Stimulated activated CD4-positive, alpha-beta T cell treated with anti-CD3 and anti-CD28 coated beads, Interleukin-4, amount 100 ng/mL, for 4 hours (primary cell): ENCODE measurements around the gene PRRX1.

ENCODE experiments used
- DNase-seq, 2 experiments: peaks; one replicate each; pipeline ENCODE4 v3.0.0-alpha.2; 2020

Gene PRRX1

DNA sequence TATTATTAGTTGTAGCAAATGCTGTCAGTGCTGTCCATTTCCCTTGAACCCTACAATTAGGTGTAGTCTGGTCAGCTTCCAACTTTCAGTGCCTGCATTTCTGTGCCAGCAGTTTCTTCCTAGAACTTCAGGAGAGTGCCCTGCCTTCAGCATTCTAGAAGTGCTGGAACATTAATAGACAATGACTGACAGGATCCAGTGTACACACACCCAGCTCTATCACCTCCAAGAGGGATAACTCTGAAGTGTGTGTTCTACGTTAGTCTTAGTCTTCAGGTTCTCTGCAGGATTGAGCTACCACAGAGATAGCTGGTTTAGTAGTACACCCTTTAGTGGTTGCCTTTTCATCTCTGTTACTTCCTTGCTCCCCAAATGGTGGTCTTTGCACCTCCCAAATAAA is 61.4 kb downstream of the PRRX1 start:
- no peak for DNase-seq

DNA sequence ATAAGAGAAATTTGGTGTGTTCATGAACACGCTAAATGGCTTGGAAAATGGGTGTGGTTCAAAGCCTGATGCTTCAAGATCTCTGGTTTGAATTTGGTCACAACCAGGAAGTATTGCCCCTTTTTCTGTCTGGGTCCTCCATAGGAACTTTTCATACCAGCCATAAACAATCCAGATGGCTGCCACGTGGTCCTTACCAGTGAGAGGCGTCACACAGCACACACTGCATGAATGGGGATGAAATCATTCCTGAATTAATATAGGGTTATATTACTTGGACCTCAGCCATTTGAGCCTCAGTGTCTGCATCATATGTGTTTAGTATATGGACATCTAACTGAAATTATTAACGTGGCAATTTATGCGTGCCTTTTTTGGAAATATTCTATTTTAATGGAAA is 64.0 kb downstream of the PRRX1 start:
- no peak for DNase-seq

DNA sequence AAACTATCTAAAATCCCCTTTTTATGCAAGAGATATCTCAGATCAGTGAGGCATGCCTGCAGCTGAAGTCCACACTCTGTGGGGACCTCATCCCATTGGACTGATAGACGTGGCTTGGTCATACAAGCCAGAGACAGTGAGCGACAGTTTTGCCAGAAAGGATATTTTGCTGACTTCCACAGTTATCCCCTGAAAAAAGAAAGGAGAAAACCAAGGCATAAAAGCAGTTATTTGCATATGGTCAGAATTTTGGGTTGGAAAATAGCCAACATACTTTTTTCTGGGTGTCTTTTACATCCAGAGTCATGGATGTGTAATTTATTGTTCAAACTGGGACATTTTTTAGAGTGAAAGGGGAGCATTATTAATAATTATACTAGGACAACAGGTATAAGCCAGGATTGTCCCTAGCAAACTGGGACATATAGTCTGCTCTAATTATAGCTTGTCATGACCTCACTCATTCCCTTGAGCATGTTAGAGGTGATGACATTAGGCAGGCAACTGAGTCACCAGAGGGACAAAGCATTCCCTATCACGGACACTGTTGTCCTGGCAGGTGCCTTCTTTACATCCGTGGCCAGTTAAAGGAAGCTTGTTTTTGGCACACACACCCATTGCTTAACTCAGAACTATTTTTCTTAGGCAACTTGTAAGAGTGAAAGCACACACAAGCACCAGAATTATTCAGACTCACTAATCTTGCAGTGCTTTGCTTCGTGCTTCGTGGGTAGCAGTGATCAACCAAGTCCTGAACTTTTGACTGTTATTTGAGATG is 65.5 kb downstream of the PRRX1 start:
- DNase-seq = no peak

DNA sequence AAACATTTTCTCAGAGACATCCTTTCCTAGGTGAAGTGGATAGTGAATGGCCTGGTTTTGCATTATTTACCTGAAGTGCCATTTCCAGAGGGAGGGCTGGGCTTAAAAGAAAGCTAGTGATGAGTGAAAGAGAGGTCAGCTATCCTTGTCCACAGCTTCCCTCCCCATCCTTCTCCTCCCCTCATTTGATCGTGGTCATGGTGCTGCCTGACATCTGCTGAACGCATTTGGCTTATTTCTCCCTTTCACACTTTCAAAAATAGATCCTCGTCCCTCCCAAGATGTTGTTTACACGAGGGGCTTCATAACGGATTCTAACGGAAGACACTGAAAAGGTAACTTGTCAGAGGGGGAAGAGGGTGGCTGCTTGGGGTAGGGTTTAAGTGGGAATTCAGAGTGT is 66.1 kb downstream of the PRRX1 start:
- no peak for DNase-seq

DNA sequence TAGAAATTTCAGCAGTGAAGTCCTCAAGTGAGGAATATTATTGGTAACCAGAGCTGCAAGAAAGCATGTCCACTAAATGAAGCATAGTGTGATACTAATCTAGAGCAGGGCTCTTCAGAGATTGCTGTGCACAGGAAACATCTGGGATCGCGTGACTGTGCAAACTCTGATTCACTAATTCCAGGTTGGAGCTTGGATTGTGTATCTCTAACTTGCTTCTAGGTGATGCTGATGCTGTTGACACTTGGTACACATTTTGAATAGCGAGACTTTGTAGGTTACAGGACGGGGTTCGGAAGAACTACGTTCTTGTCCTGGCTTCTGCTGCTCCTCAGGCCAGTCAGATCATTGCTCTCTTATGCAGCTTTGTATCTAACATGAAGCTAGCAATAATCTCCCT is 66.5 kb downstream of the PRRX1 start:
- DNase-seq = no peak

DNA sequence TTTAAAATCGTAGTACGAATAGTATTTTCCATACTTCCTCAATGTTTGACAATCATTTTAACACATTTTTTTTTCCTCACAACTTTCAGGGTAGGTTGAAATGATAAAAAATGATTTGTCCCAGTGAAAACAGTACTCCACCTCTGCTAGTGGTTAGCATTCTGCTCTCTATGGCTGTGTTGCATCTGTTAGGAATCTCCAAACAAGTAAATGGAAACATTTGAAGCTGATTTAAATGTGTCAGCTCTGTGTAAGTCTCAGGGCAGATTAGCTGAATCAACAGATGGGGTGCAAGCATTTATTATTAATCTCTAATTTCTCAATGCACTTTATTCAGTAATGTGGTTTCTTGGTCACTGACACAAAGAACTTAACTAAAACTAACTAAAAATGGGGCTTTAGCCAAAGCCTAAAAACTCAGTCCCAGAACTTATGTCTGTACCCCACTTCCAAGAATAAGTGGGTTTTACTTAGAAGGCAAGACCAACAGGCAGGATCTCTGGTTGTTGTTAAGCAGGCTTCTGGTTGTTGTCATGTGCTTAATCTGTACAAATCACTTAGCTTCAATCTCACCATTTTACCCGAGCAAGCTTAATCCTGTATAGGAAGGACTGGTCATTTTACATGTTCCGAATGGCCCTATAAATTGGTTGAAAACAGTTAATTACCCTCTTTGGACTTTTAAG is 67.8 kb downstream of the PRRX1 start:
- DNase-seq = no peak

DNA sequence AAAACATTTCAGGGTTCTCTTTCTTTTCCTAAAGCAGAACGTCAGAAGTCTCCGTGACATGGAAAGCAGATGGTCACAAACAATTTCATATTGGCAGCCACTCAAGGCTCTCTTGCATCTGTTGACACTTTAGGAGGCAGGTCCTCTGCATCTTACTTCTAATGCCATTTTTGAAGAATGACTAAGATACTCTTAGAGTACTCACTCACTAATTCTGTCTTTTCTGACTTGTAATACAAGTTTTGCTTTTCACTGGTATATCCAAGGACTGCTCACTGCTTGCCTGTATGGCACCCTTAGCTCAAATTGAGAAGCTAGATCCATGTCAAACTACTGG is 68.3 kb downstream of the PRRX1 start:
- no peak for DNase-seq

DNA sequence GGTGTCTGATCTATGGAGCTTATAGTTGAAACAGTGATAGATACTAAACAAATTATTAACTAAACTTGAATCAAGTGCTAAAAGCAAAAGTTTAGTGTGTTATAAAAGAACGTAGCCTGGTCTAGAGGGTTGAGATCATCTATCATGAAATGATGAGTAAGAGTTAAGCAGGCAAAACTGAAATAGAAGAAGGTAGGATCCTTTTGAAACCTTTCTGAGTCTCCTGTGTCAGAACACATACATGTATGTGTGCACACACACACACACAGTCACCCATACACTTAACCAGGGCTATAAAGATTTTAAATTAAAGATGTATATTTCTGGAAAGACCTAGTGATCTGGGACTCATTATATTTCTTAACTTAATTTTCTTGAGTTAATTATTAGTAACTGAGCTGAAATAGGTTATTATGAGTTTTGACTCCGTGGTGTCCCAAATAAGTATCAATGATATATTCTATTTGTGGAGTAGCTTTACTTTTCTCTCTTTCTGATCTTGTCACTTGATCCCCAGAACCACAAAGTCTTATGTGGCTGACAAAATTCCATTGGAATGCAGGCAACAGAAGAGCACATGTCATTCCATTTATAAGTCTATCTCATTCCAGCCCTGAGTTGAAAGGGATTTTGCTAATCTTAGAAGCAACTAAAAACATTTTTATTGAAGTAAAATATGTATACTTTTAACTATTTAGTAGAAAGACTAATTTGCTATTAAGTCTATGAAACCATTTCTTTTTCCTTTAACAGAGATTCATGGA is 70.7 kb downstream of the PRRX1 start:
- no peak for DNase-seq

DNA sequence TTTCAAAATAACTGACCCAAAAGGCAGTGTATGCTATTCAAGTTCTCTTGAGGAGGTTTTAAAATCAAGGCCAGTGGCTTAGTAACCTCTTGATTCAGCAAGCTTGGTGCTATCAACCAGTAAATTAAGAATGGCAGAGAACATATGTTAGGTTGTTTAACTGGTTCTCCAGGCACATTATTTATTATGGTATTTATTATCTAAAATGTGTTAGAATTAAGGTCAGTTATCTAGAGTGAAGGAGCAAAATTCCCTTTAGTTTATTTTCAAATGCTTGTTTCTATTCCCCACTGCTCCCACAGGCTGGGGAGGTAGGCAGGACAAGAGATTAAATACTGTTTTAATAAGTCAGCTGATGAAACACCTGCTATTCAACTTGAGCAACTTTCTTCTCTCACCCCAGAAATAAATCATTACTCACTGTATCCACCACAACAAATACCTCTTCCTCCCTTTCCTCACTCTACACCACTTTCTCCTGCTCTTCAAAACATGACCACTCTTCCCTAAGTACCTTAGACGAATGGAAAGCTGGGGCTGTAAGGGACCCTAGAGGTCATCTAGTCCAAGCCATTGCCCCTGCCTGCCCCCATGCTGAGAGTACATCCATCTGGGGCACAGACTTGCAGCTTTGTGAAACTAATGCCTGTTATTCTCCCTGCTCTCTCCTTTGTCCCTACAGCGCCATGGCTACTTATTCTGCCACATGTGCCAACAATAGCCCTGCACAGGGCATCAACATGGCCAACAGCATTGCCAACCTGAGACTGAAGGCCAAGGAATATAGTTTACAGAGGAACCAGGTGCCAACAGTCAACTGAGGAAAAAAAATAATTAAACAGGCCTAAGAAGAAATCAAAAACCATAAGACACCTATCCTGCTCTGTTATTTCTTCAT is 71.7 kb downstream of the PRRX1 start:
- DNase-seq = no peak

DNA sequence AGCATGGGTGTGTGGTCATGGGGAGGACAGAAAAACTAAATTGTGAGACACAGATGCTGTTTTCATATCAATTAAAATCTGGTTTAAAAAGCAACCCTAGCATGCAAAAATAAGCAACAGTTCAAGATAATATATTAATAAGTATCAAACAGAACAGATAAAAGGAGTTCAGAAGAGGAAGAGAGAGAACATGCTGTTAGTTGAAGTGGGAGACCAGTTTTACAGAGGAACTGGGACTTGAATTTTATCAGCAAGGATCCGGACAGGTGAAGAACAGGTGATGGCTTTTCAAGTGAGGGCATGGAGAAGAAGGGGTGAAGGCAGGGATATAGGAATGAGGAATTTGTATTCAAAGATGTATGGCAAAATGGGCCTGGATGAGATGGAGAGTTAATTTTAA is 75.9 kb downstream of the PRRX1 start:
- DNase-seq = no peak

DNA sequence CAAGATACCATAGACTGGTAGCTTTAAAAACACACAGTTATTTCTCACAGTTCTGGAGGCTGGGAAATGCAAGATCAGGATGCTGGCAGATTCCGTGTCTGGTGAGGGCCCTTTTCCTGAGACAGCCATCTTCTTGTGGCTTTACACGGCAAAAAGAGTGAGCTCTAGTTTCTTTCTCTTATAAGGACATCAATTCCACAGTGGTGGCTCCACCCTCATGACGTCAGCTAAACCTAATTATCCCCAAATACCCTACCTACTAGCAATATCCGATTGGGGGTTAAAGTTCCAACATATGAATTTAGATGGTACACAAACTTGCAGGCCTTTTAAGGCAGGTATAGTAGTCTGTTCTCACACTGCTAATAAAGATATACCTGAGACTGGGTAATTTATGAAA is 77.7 kb downstream of the PRRX1 start:
- DNase-seq = no peak

DNA sequence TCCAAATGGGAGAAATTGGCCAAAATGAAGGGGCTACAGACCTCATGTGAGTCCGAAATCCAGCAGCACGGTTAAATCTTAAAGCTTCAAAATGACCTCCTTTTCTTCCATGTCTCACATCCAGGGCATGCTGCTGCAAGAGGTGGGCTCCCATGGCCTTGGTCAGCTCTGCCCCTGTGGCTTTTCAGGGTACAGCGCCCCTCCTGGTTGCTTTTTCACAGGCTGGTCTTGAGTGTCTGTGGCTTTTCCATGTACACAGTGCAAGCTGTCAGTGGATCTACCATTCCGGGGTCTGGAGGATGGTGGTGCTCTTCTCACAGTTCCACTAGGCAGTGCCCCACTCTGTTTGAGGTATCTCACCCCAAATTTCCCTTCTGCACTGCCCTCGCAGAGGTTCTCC is 78.7 kb downstream of the PRRX1 start:
- DNase-seq = no peak

DNA sequence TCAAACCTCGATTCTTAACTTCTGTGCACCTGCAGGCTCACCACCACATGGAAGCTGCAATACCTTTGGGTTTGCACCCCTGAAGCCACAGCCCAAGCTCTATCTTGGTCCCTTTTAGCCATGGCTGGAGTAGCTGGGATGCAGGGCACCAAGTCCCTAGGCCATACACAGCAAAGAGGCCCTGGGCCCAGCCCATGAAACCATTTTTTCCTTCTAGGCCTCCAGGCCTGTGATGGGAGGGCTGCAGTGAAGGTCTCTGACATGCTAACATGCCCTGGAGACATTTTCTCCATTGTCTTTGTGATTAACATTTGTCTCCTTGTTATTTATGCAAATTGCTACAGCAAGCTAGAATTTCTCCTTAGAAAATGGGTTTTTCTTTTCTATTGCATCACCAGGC is 79.2 kb downstream of the PRRX1 start:
- DNase-seq = no peak

DNA sequence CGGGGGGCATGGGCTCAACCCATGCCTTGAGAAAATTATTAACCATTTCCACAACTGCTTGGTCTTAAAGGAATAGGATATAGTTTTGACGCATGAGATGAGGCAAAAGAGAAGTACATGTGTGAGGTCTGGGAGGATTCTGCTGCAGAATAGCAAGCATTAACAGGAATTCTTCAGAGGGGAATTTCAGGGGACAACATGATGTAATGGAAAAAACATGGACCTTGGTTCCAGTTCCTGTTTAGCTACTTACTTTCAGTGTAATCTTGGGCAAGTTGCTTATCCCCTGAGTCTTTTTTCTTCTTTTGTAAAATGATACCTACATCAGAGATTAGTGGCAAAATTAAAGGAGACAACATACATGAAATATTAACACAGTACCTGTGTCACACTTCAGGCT is 85.6 kb downstream of the PRRX1 start:
- no peak for DNase-seq

DNA sequence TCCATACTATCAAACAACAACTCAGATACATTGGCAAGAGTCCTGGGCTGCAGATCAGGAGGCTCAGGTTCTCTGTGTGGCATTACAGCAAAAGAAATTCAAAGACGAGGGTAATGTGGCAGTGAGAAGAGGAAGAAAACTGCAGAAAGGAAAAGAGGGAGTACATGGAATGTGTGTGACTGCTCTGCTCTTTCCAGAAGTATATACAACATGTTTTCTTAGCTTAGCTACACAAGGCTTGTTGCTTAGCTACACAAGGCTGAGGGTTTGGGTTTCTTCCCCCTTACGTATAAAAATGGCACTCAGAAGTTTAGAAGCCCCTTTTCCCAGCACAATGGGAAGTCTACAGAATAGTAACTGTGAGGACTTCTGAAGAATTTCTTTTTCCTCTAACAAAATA is 86.0 kb downstream of the PRRX1 start:
- DNase-seq = no peak

DNA sequence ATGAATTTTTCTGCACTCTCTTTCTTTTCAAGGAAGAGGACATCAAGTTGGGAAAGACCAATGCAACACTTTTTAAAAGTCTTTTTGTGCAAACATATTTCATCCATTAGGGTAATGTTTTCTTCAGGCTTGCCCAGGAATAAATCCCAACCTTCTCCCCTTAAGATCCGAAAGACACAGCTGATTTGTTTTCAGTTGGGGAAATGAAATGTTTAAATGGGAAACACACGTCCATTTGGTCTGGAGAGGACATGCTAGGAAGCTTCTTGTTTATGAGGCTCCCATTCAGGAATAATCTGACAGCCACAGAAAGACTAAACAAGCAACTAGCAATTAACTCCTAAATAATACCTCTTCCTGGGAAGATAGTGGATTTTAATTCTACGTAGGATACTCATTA is 91.9 kb downstream of the PRRX1 start:
- DNase-seq = no peak

DNA sequence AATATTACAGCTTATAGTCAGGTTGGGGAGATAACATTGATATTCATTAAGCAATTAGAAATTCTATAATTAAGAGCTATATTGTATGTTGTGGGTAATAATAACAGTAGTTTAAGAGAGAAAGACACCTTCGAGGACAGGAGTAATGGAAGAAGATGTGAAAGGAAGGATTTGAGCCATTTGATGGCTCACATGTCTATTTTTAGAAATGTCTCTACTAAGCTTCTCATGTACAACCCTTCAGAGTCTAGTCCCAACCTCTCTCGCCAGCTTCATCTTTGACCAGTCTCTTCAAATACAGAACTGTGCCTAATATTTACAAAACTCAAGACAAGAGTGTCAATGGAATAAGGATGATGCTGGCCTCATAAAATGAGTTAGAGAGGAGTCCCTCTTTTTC is 95.1 kb downstream of the PRRX1 start:
- DNase-seq = no peak

DNA sequence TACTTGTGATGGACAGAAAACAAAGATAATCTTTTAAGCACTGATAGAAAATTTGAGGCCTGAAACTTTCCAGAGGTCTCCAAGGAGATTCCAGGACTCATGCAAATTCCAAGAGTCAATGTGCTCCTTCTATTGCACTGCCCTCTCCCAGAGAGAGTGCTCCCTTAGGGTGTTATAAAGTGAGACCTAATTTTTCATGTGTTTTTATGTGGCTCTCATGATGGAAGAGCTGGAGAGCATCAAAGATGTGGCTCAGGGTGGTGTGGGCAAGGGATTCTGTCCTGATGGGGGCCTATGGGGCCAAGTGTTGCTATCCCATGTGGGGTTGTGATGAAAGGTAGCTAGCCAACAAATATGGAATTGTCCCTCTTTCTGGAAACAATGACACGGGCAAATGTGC is 101.3 kb downstream of the PRRX1 start:
- no peak for DNase-seq

DNA sequence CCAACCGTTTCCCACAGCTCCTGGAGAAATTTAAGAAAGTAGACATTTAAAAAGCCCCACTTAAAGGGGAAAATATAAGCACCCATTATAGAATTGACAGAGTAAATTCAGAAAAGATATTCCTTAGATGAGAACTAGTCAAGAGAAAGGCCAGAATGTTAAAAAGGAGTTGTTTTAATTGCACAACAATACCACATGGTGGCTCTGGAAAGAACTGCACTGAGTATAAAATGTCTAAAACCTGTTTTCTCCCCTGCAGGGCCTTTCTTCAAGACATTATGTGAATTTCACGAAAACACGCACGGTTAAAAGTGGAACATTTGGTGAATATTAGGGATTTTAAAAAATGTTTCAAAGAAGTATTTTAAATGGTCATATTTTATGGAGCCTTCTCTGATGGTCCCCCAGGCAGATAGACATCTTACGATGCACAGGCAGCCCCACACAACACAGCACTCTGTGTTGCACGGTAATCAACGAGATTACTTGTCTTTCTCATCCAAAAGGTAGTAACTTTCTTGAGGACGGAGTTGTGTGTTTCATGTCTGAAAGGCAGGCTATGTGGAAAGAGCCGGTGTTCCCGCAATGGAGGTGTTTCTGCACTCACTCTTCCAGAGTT is 101.9 kb downstream of the PRRX1 start:
- no peak for DNase-seq

DNA sequence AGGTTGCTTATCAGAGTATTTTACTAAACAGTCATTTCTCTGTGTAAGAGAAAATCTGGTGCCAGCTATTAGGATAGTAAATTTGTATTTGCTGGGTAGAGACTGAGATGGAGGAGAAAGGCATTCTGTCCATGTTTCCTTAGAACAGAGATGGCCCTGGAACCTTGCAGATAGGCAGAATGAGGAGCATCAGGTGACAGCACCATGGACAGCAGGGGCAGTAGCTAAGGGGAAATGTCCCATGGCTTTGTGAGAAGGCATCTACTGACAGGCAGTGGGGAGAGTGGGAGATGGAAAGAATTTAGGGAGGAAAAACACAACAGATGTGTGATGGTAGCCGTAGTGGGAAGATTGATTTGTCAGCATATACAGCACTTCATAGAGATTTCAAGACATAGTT is 105.0 kb downstream of the PRRX1 start:
- no peak for DNase-seq

DNA sequence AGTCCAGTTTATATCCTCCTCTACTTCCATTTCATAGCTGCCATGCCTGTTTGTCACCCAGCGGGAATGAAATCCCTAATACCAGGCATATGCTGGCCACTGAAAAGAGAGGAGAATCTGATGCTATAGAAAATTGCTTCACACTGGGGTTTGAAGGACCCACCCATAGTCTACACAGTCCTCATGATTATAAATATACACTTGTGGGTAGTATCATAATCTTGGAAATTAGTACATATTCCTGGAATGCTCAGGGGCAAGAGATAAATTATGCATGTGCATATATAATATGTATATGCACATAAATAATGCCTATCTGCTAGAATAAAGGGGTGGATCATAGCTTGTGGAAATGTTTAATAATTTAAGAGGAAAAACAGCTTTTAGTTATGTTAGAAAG is 105.8 kb downstream of the PRRX1 start:
- no peak for DNase-seq

DNA sequence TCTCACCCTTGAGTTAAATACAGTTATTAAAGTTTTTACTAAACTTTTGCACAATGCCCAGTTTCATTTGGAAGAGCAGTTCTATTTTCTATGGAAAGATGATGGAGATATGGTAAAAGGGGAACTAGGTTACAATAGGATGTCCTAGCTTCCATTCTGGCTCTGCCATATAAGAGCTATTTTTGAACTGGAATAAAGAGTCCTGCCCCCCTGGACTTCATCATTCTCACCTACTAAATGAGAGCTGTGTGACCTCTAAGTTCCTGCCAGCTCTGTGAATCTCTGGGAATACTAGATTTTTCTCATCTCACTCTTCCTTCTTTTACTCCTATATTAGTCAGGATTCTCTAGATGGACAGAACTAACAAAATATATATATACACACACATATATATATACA is 106.3 kb downstream of the PRRX1 start:
- DNase-seq = no peak

DNA sequence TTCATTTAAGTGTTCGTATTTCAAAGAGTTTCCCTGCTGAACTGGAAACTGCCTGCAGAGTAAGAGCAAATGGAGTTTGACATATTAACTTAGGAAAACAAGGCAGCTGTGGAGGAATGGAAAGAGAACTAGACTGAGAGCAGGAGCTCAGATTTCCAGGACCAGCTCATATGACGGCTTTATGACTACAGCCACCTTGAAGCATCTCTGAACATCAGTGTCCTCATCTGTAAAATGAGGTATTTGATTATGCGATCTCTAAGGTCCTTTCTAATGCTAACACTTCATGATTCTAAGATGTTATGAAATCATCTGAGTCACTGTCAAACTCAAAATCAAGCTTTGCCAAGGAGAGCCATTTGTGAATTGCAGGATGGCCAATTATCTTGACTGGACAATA is 112.3 kb downstream of the PRRX1 start:
- DNase-seq = no peak
